KMS-11 (cell line): ENCODE results near the gene ALPK3.

Experiments
- H2AFZ ChIP-seq: fragments of 200-600 bp; sonication (generic); 2 replicates; pipeline ENCODE4 v1.6.1; 2016; ENCODE audit warnings: antibody characterized with exemption, mixed run types, low read depth
- H3K27ac ChIP-seq: fragments of 200-600 bp; sonication (generic); 2 replicates; pipeline ENCODE4 v1.6.1; 2016; ENCODE audit warnings: mild to moderate bottlenecking, mixed run types
- H3K27me3 ChIP-seq: fragments of 200-600 bp; sonication (generic); 2 replicates; pipeline ENCODE4 v1.6.1; 2017; ENCODE audit warnings: mild to moderate bottlenecking, low read depth, mixed run types, moderate library complexity; ENCODE audit not compliant: insufficient read depth
- H3K36me3 ChIP-seq: fragments of 200-600 bp; sonication (generic); 2 replicates; pipeline ENCODE4 v1.6.1; 2017; ENCODE audit warnings: mild to moderate bottlenecking, mixed run types; ENCODE audit not compliant: insufficient read depth
- H3K4me1 ChIP-seq: fragments of 200-600 bp; sonication (generic); 2 replicates; pipeline ENCODE4 v1.6.1; 2016; ENCODE audit warnings: mild to moderate bottlenecking, low read depth, mixed run types; ENCODE audit not compliant: poor library complexity, severe bottlenecking
- H3K4me2 ChIP-seq: fragments of 200-600 bp; sonication (generic); 2 replicates; pipeline ENCODE4 v1.7.0; 2016; ENCODE audit warnings: mild to moderate bottlenecking, mixed run types
- H3K4me3 ChIP-seq: fragments of 200-600 bp; sonication (generic); IDR thresholded peaks from 2 replicates; pipeline ENCODE4 v1.6.1; 2017; ENCODE audit warnings: low read depth, low read length, mixed read lengths; ENCODE audit not compliant: insufficient read depth
- H3K79me2 ChIP-seq: fragments of 200-600 bp; sonication (generic); 2 replicates; pipeline ENCODE4 v1.6.1; 2016; ENCODE audit warnings: low read depth, mixed run types; ENCODE audit not compliant: insufficient read depth
- H3K9ac ChIP-seq: fragments of 200-600 bp; sonication (generic); 2 replicates; pipeline ENCODE4 v1.6.1; 2016; ENCODE audit warnings: mild to moderate bottlenecking, mixed run types
- H4K20me1 ChIP-seq: fragments of 200-600 bp; sonication (generic); 2 replicates; pipeline ENCODE4 v1.6.1; 2016; ENCODE audit warnings: mild to moderate bottlenecking, mixed run types; ENCODE audit not compliant: insufficient read depth
- CTCF ChIP-seq: fragments of 200-600 bp; sonication (generic); conservative IDR thresholded peaks from 2 replicates; pipeline ENCODE4 v1.6.1; 2017; ENCODE audit warnings: low read depth, mild to moderate bottlenecking, antibody characterized with exemption, low read length, moderate library complexity, mixed read lengths

ALPK3 gene

GRCh38 chr15:84909782-84910181 is 92.6 kb downstream of the ALPK3 start:
- Histone ChIP-seq H3K4me1 (no peaks in the 10 kb centered on the region), H3K79me2 (no peaks in the 10 kb centered on the region), H3K27me3 (no peaks in the 10 kb centered on the region), H3K27ac (no peak overlapping the region), H3K9ac (no peak overlapping the region), H2AFZ (no peak overlapping the region), H3K36me3 (no peaks in the 10 kb centered on the region), H3K4me3 (no peak overlapping the region), H4K20me1 (no peaks in the 10 kb centered on the region), H3K4me2 (no peak overlapping the region)
- no peak for TF ChIP-seq CTCF

DNA sequence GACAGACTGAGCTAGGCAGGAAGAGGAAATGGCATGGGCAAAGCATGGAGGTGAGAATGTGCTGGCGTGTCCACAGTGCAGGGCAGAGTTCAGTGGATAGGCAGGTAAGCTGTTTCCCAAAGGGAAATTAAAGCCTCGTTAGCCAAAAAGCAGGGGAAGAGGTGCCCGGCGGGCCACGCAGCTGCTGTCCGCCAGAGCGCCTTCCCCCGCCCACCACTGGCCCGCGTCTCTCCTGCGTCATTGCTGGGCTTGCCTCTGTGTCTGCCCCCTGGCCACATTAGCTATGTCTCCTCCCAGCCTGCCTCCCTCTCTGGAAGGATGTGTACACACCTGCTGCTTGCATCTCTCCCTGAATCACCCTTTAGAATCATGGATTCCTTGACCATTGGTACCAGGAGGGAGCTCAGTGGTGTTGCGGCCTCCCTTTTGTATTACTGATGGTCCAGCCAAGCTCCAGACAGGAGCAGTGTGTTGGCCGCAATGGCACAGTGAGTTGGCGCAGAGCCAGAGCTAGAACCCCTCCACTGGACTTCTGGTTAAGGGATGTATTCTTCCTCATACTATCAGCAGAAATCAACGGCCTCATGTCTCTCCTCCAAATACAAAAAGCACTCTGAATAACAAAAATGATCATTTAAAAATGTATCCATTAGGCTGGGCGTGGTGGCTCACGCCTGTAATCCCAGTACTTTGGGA is 93.9 kb downstream of the ALPK3 start:
- Histone ChIP-seq H3K9ac (no peak overlapping the region), H3K36me3 (no peaks in the 10 kb centered on the region), H2AFZ (no peak overlapping the region), H3K4me3 (no peak overlapping the region), H3K4me1 (peaks cover 4% of the 10 kb centered on the region), H3K27me3 (no peaks in the 10 kb centered on the region), H3K79me2 (no peaks in the 10 kb centered on the region), H3K27ac (no peak overlapping the region), H3K4me2 (no peak overlapping the region), H4K20me1 (no peaks in the 10 kb centered on the region)
- no peak for TF ChIP-seq CTCF

DNA sequence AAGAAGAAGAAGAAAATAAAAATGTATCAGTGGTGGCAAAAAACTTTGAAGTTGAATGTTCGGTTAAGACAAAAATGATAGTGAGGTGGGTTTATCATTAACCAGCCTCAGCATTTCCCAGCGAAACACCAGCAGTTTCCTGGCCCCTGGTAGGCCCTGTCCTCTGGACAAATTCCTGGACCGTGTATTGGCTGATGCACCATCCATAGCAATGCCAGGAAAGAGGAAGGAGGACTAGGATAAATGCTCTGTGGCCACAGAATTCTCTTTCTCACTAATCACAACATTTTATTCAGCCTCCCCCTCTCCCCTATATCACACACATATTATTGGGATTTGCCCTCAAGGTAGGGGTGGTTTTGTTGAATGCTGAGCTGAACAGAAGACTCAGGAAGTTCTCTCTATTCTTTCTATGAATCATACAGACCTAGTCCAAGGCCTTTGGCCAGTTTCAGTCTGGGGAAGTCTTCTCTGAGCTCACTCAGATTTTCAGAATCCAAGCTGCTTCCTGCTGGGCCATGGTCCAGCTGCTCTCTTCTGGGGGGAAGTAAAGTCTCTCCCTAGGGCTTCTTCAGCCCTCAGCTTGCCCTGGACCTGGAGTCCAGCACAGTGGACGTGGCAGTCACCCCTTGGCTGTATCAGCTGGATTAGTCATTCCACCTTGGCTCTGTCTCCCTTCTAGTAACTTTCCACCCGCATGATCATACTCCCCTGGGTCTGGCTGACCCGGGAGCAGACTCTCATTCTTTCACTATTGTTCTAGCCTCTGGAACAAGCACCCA is 94.9 kb downstream of the ALPK3 start:
- H4K20me1 ChIP-seq, result no peaks in the 10 kb centered on the region
- no peak overlapping the region for H3K4me3 ChIP-seq
- H3K27ac ChIP-seq, result no peak overlapping the region
- TF ChIP-seq CTCF, result no peak
- H2AFZ ChIP-seq, result no peak overlapping the region
- H3K36me3 ChIP-seq, result no peaks in the 10 kb centered on the region
- H3K4me1 ChIP-seq, result peaks cover 4% of the 10 kb centered on the region
- H3K27me3 ChIP-seq, result no peaks in the 10 kb centered on the region
- no peak overlapping the region for H3K9ac ChIP-seq
- H3K4me2 ChIP-seq, result no peak overlapping the region
- H3K79me2 ChIP-seq, result no peaks in the 10 kb centered on the region

DNA sequence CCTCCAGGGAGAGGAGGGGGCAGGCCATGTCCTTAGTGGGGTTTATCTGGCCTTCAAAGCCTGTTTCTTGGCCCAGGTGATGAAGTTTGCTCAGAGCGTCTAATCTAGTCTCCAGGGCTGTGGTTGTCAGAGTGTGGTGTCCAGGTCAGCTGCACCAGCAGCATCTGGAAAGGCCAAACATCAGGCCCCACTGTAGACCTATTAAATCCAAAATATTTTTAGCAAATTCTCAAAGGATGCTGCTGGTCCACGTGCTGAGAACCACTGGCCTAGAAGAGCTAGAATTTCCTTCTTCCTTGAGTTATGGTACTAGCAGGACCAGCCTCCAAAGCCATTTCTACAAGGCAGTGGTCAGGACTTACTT is 96.2 kb downstream of the ALPK3 start:
- TF ChIP-seq CTCF, result no peak
- H3K79me2 ChIP-seq, result no peaks in the 10 kb centered on the region
- no peak overlapping the region for H3K27ac ChIP-seq
- H4K20me1 ChIP-seq, result no peaks in the 10 kb centered on the region
- H3K9ac ChIP-seq, result no peak overlapping the region
- no peak overlapping the region for H3K4me3 ChIP-seq
- no peak overlapping the region for H3K4me2 ChIP-seq
- H3K27me3 ChIP-seq, result no peaks in the 10 kb centered on the region
- H3K4me1 ChIP-seq, result peaks cover 4% of the 10 kb centered on the region
- no peak overlapping the region for H2AFZ ChIP-seq
- H3K36me3 ChIP-seq, result no peaks in the 10 kb centered on the region
